HepG2 (cell line): Measurements from ENCODE around the gene WDR27.
A peak's percentile ranks its signal among the peaks of the same experiment; 100 is the strongest.

Source experiments
- BCL3 ChIP-seq: sonication (generic); formaldehyde crosslinking; IDR thresholded peaks from 2 replicates; pipeline ENCODE4 v1.5.1; 2020; ENCODE audit warnings: mild to moderate bottlenecking, missing genetic modification reagents, moderate library complexity
- BRCA1 ChIP-seq: sonication (generic); formaldehyde crosslinking; IDR thresholded peaks from 2 replicates; pipeline ENCODE4 v1.4.0; 2020; ENCODE audit warnings: missing genetic modification reagents
- EZH2 ChIP-seq: conservative IDR thresholded peaks from 2 replicates; pipeline ENCODE4 v1.6.1; 2012; ENCODE audit warnings: mild to moderate bottlenecking, low read depth, low read length, moderate library complexity
- RAD21 ChIP-seq: fragments of 450-650 bp; formaldehyde crosslinking; IDR thresholded peaks from 2 replicates; pipeline ENCODE4 v1.5.0; 2020; ENCODE audit warnings: mild to moderate bottlenecking
- SALL2 ChIP-seq: sonication (generic); formaldehyde crosslinking; IDR thresholded peaks from 2 replicates; pipeline ENCODE4 v1.8.1; 2023; ENCODE audit warnings: mild to moderate bottlenecking, missing genetic modification reagents, inconsistent platforms
- SMARCC2 ChIP-seq: fragments of 450-650 bp; IDR thresholded peaks from 2 replicates; pipeline ENCODE4 v1.6.1; 2017; ENCODE audit warnings: antibody characterized with exemption, mild to moderate bottlenecking
- ZKSCAN5 ChIP-seq: sonication (generic); formaldehyde crosslinking; IDR thresholded peaks from 2 replicates; pipeline ENCODE4 v1.5.1; 2020; ENCODE audit warnings: mild to moderate bottlenecking, missing genetic modification reagents
- ZNF354B ChIP-seq: sonication (generic); formaldehyde crosslinking; IDR thresholded peaks from 2 replicates; pipeline ENCODE4 v1.8.0; 2022; ENCODE audit warnings: mild to moderate bottlenecking, missing genetic modification reagents
- ZNF362 ChIP-seq: sonication (generic); formaldehyde crosslinking; IDR thresholded peaks from 2 replicates; pipeline ENCODE4 v1.4.0; 2020; ENCODE audit warnings: missing genetic modification reagents, mild to moderate bottlenecking, borderline replicate concordance
- ZZZ3 ChIP-seq: sonication (generic); formaldehyde crosslinking; IDR thresholded peaks from 2 replicates; pipeline ENCODE4 v1.4.0; 2020; ENCODE audit warnings: missing genetic modification reagents, mild to moderate bottlenecking, borderline replicate concordance
- TF ChIP-seq, protein P1 (sequence below): sonication (generic); formaldehyde crosslinking; IDR thresholded peaks from 2 replicates; pipeline ENCODE4 v1.4.0; 2020; ENCODE audit warnings: missing genetic modification reagents

GRCh38 chr6:169723991-169724493, 22.2 kb upstream of the WDR27 start:
- TF ChIP-seq RAD21 (CRISPR knock-in tag) = peak; percentile 67
- TF ChIP-seq ZNF362 (CRISPR knock-in tag) = no peak
- no peak for TF ChIP-seq EZH2
- TF ChIP-seq ZNF354B (CRISPR knock-in tag) = no peak
- TF ChIP-seq BRCA1 (CRISPR knock-in tag) = no peak
- TF ChIP-seq ZZZ3 (CRISPR knock-in tag) = no peak
- no peak for TF ChIP-seq BCL3
- TF ChIP-seq, protein P1, sequence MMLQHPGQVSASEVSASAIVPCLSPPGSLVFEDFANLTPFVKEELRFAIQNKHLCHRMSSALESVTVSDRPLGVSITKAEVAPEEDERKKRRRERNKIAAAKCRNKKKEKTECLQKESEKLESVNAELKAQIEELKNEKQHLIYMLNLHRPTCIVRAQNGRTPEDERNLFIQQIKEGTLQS = no peak
- TF ChIP-seq ZKSCAN5 (CRISPR knock-in tag) = no peak
- TF ChIP-seq SMARCC2 = no peak
- no peak for TF ChIP-seq SALL2 (CRISPR knock-in tag)
